Measurements from ENCODE around the gene OR10J1.
"Not testable (repeated sequence)": the region's sequence is repeated elsewhere in the genome, so short reads cannot be mapped to it uniquely, and the experiment has no call there.

Gene OR10J1

DNA sequence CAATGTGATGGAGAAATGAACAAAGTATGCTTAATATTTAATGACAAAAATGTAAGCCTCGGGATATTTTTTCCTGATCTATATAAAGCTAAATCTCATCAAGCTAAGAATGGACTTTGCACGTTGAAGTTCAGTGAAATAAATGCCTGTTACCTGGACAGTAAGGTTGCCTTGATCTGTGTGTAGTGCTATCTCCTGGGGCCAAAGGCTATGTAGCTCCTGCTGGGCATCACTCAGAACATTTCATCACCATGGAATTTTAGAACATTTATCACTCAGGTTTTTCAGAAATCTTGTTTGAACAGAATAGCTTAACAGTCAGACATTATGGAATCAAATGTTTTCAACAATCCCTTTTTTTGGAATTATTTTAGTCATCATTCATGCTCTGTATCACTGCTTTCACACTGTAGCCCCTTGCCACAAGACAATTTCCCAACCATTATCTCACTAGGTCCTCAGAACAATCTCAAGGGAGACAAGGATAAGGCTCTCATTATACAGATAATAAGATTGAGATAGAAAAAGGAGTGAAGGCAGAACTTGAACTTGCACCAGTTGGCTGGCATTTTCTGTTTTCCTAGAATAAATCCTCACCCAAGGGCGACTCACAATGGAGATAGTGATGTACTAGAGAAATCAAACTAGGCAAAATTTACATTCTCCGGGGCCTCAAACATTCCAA is 3.7 kb downstream of the OR10J1 start:
- Histone ChIP-seq H3K9ac (ENCODE audit: low read length) (no peak overlapping the region), H3K4me1 (ENCODE audit: insufficient read depth, low read length) (no peaks in the 10 kb centered on the region), H3K36me3 (ENCODE audit: insufficient read depth, low read length) (no peaks in the 10 kb centered on the region), H3K4me3 (ENCODE audit: low read depth in 1 of 2, low read length in 2 of 2) (no peak overlapping the region), H3K9me3 (ENCODE audit: low read length) (no peaks in the 10 kb centered on the region), H3K27me3 (ENCODE audit: control insufficient read depth in 1 of 2, insufficient read depth in 2 of 2, low read length in 2 of 2) (no peaks in the 10 kb centered on the region), H3K27ac (ENCODE audit: low read depth, low read length) (no peak overlapping the region)

DNA sequence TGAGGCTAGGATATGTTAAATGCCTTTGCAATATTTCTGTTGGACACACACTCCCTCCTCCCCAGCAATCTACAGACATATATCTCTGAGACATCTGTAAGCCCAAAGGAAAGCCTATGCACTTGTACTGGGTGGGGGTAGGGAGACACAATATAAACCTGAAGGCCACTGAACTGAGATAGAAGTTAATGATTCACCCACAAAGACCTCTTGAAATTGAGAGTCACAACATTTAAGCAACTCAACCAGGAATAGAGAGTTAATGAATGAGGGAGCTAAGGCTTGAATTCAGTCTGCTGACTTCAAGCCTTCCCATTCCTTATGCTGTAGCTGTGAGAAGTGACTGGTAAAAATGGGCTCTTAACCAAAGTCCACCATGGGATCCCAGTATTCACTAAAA is 5.0 kb downstream of the OR10J1 start:
- H3K9ac ChIP-seq (ENCODE audit: low read length): no peak overlapping the region
- no peaks in the 10 kb centered on the region for H3K27me3 ChIP-seq (ENCODE audit: control insufficient read depth in 1 of 2, insufficient read depth in 2 of 2, low read length in 2 of 2)
- no peak overlapping the region for H3K27ac ChIP-seq (ENCODE audit: low read depth, low read length)
- H3K4me1 ChIP-seq (ENCODE audit: insufficient read depth, low read length): no peaks in the 10 kb centered on the region
- H3K36me3 ChIP-seq (ENCODE audit: insufficient read depth, low read length): no peaks in the 10 kb centered on the region
- no peaks in the 10 kb centered on the region for H3K9me3 ChIP-seq (ENCODE audit: low read length)
- no peak overlapping the region for H3K4me3 ChIP-seq (ENCODE audit: low read depth in 1 of 2, low read length in 2 of 2)

DNA sequence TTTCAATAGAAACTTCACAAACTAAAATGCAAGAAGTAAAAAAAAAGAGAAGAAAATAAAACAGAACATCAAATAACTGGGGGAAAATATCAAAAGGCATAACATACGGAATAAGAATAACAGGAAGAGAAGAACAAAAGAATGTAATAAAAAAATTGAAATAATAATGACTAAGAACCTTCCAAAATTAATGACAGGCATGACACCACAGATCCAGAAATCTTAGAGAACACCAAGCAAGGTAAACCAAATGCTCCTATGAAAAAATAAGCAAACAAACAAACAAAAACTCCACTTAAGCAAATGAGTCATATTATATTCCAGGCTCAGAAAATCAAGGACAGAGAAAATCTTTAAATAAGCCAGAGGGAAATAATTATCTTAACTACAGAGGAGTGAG is 8.7 kb downstream of the OR10J1 start:
- Histone ChIP-seq H3K9me3 (ENCODE audit: low read length) (no peaks in the 10 kb centered on the region), H3K4me3 (ENCODE audit: low read depth in 1 of 2, low read length in 2 of 2) (no peak overlapping the region), H3K27ac (ENCODE audit: low read depth, low read length) (no peak overlapping the region), H3K36me3 (ENCODE audit: insufficient read depth, low read length) (no peaks in the 10 kb centered on the region), H3K27me3 (ENCODE audit: control insufficient read depth in 1 of 2, insufficient read depth in 2 of 2, low read length in 2 of 2) (no peaks in the 10 kb centered on the region), H3K4me1 (ENCODE audit: insufficient read depth, low read length) (no peaks in the 10 kb centered on the region), H3K9ac (ENCODE audit: low read length) (no peak overlapping the region)

DNA sequence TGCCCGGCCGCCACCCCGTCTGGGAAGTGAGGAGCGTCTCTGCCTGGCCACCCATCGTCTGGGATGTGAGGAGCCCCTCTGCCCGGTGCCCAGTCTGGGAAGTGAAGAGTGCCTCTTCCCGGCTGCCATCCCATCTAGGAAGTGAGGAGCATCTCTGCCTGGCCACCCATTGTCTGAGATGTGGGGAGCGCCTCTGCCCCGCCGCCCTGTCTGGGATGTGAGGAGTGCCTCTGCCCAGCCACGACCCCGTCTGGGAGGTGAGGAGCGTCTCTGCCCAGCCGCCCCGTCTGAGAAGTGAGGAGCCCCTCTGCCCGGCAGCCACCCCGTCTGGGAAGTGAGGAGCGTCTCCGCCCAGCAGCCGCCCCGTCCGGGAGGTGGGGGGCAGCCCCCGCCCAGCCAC is 10.1 kb downstream of the OR10J1 start:
- not testable (repeated sequence) for H3K36me3 ChIP-seq (ENCODE audit: insufficient read depth, low read length); H3K27me3 ChIP-seq (ENCODE audit: control insufficient read depth in 1 of 2, insufficient read depth in 2 of 2, low read length in 2 of 2); H3K9ac ChIP-seq (ENCODE audit: low read length); H3K4me3 ChIP-seq (ENCODE audit: low read depth in 1 of 2, low read length in 2 of 2); H3K27ac ChIP-seq (ENCODE audit: low read depth, low read length); H3K4me1 ChIP-seq (ENCODE audit: insufficient read depth, low read length); H3K9me3 ChIP-seq (ENCODE audit: low read length)

DNA sequence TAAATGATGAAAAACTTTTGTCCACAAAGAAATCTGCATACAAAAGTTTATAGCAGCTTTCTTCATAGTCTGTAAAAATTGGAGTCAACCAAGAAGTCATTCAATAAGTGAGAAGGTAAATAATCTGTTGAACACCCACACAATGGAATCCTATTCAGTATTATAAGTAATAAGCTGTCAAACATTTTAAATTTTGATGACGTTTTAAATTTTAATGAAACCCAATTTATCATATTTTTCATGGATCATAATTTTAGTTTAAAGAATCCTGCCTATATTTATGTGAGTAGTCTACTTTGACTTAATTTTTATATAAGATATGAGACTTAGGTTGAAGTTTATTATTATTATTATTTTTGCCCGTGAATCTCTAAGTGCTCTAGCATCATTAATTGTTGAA is 20.0 kb downstream of the OR10J1 start:
- no peak overlapping the region for H3K27ac ChIP-seq (ENCODE audit: low read depth, low read length)
- no peak overlapping the region for H3K4me3 ChIP-seq (ENCODE audit: low read depth in 1 of 2, low read length in 2 of 2)
- no peaks in the 10 kb centered on the region for H3K27me3 ChIP-seq (ENCODE audit: control insufficient read depth in 1 of 2, insufficient read depth in 2 of 2, low read length in 2 of 2)
- H3K4me1 ChIP-seq (ENCODE audit: insufficient read depth, low read length): no peaks in the 10 kb centered on the region
- no peak overlapping the region for H3K9ac ChIP-seq (ENCODE audit: low read length)
- no peaks in the 10 kb centered on the region for H3K36me3 ChIP-seq (ENCODE audit: insufficient read depth, low read length)
- no peaks in the 10 kb centered on the region for H3K9me3 ChIP-seq (ENCODE audit: low read length)

DNA sequence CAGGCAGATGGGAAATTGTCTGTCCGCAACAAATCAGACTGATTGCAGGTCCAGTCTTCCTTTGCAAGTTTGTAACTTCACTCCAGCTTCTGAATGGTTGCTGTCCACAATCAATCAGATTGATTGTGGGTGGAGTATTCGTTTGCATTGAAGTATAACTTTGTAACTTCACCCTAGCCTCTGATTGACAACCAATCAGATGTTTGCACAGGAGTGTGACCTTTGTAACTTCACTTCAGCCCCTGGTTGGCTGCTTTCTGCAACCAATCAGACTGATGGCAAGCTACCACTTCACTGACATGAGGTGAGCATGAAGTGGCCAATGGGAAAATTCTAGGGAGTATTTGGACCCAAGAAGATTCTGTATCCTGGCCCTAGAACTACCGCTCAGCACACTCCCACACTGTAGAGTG is 25.7 kb downstream of the OR10J1 start:
- Histone ChIP-seq H3K4me1 (ENCODE audit: insufficient read depth, low read length) (no peaks in the 10 kb centered on the region), H3K9ac (ENCODE audit: low read length) (no peak overlapping the region)

DNA sequence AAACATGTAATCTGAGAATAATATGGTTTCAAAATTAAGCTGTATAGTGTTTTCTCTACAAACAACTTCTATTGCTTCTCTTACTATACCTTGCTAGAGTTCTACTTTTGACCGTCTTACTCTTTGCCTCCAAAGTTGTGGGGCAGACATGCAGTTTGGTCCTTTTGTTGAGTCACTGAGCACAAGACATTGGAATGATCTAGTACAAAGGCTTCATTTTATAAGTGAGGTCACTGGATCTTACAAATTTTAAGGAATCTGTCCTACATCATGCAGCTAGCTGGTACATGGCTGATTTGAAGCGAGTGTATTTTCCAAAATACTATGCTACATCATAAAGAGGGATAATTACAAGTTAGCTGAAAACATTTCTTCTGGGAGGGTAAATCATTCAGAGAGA is 28.8 kb downstream of the OR10J1 start:
- no peaks in the 10 kb centered on the region for H3K4me1 ChIP-seq (ENCODE audit: insufficient read depth, low read length)
- H3K27me3 ChIP-seq (ENCODE audit: control insufficient read depth in 1 of 2, insufficient read depth in 2 of 2, low read length in 2 of 2): no peaks in the 10 kb centered on the region
- H3K27ac ChIP-seq (ENCODE audit: low read depth, low read length): no peak overlapping the region
- H3K9me3 ChIP-seq (ENCODE audit: low read length): no peaks in the 10 kb centered on the region
- no peak overlapping the region for H3K4me3 ChIP-seq (ENCODE audit: low read depth in 1 of 2, low read length in 2 of 2)
- H3K36me3 ChIP-seq (ENCODE audit: insufficient read depth, low read length): no peaks in the 10 kb centered on the region
- H3K9ac ChIP-seq (ENCODE audit: low read length): no peak overlapping the region

More for the DNA sequence above, 25.7 kb downstream of the OR10J1 start:
- Histone ChIP-seq H3K27me3 (ENCODE audit: control insufficient read depth in 1 of 2, insufficient read depth in 2 of 2, low read length in 2 of 2) (no peaks in the 10 kb centered on the region), H3K27ac (ENCODE audit: low read depth, low read length) (no peak overlapping the region), H3K4me3 (ENCODE audit: low read depth in 1 of 2, low read length in 2 of 2) (no peak overlapping the region), H3K36me3 (ENCODE audit: insufficient read depth, low read length) (no peaks in the 10 kb centered on the region), H3K9me3 (ENCODE audit: low read length) (no peaks in the 10 kb centered on the region)

DNA sequence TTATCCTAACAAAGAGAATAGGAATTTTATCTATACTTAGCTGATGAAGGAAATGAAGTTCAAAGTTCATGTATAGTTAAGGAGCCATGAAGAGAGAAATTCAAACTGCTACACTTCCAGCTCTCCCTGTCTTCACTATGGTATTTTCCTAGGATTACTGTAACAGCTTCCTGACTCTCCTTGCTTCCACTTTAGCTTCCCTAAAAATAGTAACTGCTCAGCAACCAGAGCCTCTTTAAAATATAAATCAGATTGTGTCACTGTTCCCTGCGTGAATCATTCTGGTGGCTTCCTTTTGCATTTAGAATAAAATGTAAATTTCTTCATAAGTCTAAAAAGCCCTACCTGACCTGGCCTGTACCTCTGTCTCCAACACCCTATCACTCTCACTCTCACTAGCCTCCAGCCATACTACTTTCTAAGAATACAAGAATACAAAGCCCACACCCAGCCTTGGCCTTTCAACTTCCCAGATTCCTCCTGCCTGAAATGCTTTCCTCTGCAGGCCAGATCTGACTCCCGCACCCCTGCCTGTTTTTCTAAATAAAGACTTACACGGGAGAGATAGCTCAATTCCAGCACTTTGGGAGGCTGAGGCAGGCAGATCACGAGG is 30.5 kb downstream of the OR10J1 start:
- H3K27me3 ChIP-seq (ENCODE audit: control insufficient read depth in 1 of 2, insufficient read depth in 2 of 2, low read length in 2 of 2): no peaks in the 10 kb centered on the region
- H3K27ac ChIP-seq (ENCODE audit: low read depth, low read length): no peak overlapping the region
- no peaks in the 10 kb centered on the region for H3K9me3 ChIP-seq (ENCODE audit: low read length)
- no peak overlapping the region for H3K4me3 ChIP-seq (ENCODE audit: low read depth in 1 of 2, low read length in 2 of 2)
- H3K4me1 ChIP-seq (ENCODE audit: insufficient read depth, low read length): no peaks in the 10 kb centered on the region
- H3K9ac ChIP-seq (ENCODE audit: low read length): no peak overlapping the region
- no peaks in the 10 kb centered on the region for H3K36me3 ChIP-seq (ENCODE audit: insufficient read depth, low read length)

DNA sequence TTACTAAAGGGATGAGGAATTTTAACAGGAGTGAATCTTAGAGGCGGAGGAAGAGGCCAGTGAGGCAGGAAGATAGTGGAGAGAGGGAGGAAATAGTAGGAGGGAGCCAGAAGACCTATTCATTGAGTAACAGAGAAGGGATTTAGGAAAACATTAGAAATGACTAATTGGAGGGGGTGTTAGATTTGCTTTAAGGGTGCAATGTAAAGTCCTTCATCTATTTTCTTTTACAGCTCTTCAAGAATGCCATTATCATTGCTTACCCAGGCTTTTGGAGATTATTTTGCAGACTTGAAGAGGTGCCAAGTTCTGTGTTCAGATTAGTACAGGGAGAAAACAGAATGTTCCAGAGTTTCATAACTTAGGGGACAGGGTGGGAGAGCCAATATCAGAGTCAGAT is 33.8 kb downstream of the OR10J1 start:
- H3K27ac ChIP-seq (ENCODE audit: low read depth, low read length): no peak overlapping the region
- no peak overlapping the region for H3K9ac ChIP-seq (ENCODE audit: low read length)
- H3K4me1 ChIP-seq (ENCODE audit: insufficient read depth, low read length): no peaks in the 10 kb centered on the region
- H3K36me3 ChIP-seq (ENCODE audit: insufficient read depth, low read length): no peaks in the 10 kb centered on the region
- no peaks in the 10 kb centered on the region for H3K9me3 ChIP-seq (ENCODE audit: low read length)
- H3K4me3 ChIP-seq (ENCODE audit: low read depth in 1 of 2, low read length in 2 of 2): no peak overlapping the region
- H3K27me3 ChIP-seq (ENCODE audit: control insufficient read depth in 1 of 2, insufficient read depth in 2 of 2, low read length in 2 of 2): no peaks in the 10 kb centered on the region

DNA sequence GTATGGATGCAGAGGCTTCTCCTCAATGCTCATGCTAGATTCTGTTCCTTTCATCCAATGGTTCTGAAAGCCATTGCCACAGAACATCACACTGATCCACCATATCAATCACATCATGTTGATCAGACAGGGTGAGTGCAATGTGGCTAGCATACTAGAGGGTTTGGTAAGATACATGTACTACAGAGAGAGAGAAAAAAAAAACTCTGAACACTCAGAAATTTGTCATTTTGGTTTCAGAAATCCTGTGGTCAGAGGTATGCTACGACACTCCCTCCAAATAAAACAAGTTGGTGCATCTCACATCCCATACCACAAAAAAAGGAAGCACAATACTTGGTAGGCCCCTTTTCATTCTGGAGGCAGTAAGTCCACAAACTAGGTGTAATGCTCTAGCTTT is 35.4 kb downstream of the OR10J1 start:
- no peak overlapping the region for H3K27ac ChIP-seq (ENCODE audit: low read depth, low read length)
- no peak overlapping the region for H3K4me3 ChIP-seq (ENCODE audit: low read depth in 1 of 2, low read length in 2 of 2)
- H3K9ac ChIP-seq (ENCODE audit: low read length): no peak overlapping the region
- H3K4me1 ChIP-seq (ENCODE audit: insufficient read depth, low read length): no peaks in the 10 kb centered on the region
- no peaks in the 10 kb centered on the region for H3K27me3 ChIP-seq (ENCODE audit: control insufficient read depth in 1 of 2, insufficient read depth in 2 of 2, low read length in 2 of 2)
- H3K36me3 ChIP-seq (ENCODE audit: insufficient read depth, low read length): no peaks in the 10 kb centered on the region
- H3K9me3 ChIP-seq (ENCODE audit: low read length): no peaks in the 10 kb centered on the region

DNA sequence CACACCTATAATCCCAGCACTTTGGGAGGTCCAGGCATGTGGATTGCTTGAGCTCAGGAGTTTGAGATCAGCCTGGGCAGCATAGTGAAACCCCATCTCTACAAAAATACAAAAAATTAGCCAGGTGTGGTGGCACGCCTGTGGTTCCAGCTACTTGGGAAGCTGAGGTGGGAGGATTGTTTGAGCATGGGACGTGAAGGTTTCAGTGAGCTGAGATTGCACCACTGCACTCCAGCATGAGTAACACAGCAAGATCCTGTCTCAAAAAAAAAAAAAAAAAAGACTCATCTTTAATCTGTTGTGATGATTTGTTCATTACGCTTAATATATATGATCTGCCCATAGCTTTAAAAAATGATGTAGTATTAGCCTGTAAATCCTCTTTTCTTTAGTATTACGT is 44.0 kb downstream of the OR10J1 start:
- H3K9ac ChIP-seq (ENCODE audit: low read length): no peak overlapping the region
- no peaks in the 10 kb centered on the region for H3K27me3 ChIP-seq (ENCODE audit: control insufficient read depth in 1 of 2, insufficient read depth in 2 of 2, low read length in 2 of 2)
- H3K4me1 ChIP-seq (ENCODE audit: insufficient read depth, low read length): no peaks in the 10 kb centered on the region
- H3K9me3 ChIP-seq (ENCODE audit: low read length): no peaks in the 10 kb centered on the region
- no peaks in the 10 kb centered on the region for H3K36me3 ChIP-seq (ENCODE audit: insufficient read depth, low read length)
- H3K4me3 ChIP-seq (ENCODE audit: low read depth in 1 of 2, low read length in 2 of 2): no peak overlapping the region
- H3K27ac ChIP-seq (ENCODE audit: low read depth, low read length): no peak overlapping the region

All from muscle layer of colon (tissue), 2 donors.